Chondrocyte (in vitro differentiated cells): ENCODE data around the gene TXNDC15. TPM values are rescaled to one million over a fixed set of nuclear protein-coding genes. Genes with fewer than 3 reads are reported as not detected.
"Not testable (repeated sequence)": the region's sequence is repeated elsewhere in the genome, so short reads cannot be mapped to it uniquely, and the experiment has no call there.

ENCODE experiments used
- DNase-seq: peaks from one replicate; pipeline ENCODE4 v3.0.0; 2021; ENCODE audit warnings: mixed read lengths, low spot score
- H3K27ac Mint-ChIP-seq: one replicate; pipeline ENCODE4 v1.8.0; 2021; ENCODE audit warnings: mild to moderate bottlenecking, moderate library complexity, mixed read lengths; ENCODE audit not compliant: unreplicated experiment
- H3K27me3 Mint-ChIP-seq: 2 replicates; pipeline ENCODE4 v1.8.0; 2021; ENCODE audit warnings: low read depth, mixed read lengths
- H3K36me3 Mint-ChIP-seq: 2 replicates; pipeline ENCODE4 v1.8.0; 2021; ENCODE audit warnings: low read depth, mixed read lengths
- H3K4me1 Mint-ChIP-seq: 2 replicates; pipeline ENCODE4 v1.8.0; 2021; ENCODE audit warnings: low read depth, mild to moderate bottlenecking, mixed read lengths
- H3K4me3 Mint-ChIP-seq: one replicate; pipeline ENCODE4 v1.8.0; 2021; ENCODE audit warnings: mild to moderate bottlenecking, moderate library complexity, mixed read lengths; ENCODE audit not compliant: unreplicated experiment
- H3K9me3 Mint-ChIP-seq: 2 replicates; pipeline ENCODE4 v1.8.0; 2021; ENCODE audit warnings: low read depth, mixed read lengths
- total RNA-seq: library from RNA; stranded (reverse); gene quantifications from 3 replicates; pipeline ENCODE4 v1.2.1, GENCODE V29; 2021
- TF ChIP-seq, protein P1 (sequence below): fragments of 200-600 bp; sonication (generic); IDR thresholded peaks from 2 replicates; pipeline ENCODE4 v1.5.0; 2021; ENCODE audit warnings: antibody characterized with exemption, mild to moderate bottlenecking, moderate library complexity

TXNDC15 gene
- total RNA-seq, 1 donor from 2014 or later: 73.0 TPM

DNA sequence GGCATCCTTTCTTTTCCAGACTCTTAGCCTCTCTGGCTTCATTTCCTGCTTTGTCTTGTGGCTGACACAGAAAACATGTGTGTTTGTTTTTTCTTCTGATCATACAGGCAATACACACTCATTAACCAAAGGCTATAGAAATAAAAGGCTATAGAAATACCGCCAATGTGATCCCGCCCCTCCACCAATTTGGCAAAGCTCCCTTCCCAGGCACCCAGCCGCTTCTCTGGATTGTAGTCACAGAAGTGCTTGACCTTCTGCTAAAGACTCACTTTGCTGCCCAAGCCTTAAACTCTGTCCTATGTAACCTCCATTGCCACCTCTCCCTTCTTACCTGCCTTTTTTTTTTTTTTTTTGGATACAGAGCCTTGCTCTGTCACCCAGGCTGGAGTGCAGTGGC lies 5.3 kb downstream of the TXNDC15 start:
- Mint-ChIP-seq H3K36me3 (peaks cover 4% of the 10 kb centered on the region), H3K4me1 (peaks cover 17% of the 10 kb centered on the region), H3K4me3 (no peak overlapping the region), H3K27ac (no peak overlapping the region), H3K9me3 (no peaks in the 10 kb centered on the region), H3K27me3 (no peaks in the 10 kb centered on the region)
- TF ChIP-seq, protein P1, sequence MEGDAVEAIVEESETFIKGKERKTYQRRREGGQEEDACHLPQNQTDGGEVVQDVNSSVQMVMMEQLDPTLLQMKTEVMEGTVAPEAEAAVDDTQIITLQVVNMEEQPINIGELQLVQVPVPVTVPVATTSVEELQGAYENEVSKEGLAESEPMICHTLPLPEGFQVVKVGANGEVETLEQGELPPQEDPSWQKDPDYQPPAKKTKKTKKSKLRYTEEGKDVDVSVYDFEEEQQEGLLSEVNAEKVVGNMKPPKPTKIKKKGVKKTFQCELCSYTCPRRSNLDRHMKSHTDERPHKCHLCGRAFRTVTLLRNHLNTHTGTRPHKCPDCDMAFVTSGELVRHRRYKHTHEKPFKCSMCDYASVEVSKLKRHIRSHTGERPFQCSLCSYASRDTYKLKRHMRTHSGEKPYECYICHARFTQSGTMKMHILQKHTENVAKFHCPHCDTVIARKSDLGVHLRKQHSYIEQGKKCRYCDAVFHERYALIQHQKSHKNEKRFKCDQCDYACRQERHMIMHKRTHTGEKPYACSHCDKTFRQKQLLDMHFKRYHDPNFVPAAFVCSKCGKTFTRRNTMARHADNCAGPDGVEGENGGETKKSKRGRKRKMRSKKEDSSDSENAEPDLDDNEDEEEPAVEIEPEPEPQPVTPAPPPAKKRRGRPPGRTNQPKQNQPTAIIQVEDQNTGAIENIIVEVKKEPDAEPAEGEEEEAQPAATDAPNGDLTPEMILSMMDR: no peak
- no peak for DNase-seq

DNA sequence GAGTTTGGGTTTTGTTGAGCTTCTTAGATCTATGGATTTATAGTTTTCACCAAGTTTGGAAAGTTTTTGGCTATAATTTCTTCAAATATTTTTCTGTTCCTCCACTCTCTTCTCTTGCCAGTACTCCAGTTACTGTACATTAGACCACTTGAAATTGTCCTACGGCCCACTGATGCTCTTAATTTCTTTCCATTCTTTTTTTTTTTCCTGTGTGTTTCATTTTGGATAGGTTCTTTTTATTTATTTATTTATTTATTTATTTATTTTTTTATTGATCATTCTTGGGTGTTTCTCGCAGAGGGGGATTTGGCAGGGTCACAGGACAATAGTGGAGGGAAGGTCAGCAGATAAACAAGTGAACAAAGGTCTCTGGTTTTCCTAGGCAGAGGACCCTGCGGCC lies 6.8 kb downstream of the TXNDC15 start:
- not testable (repeated sequence) for H3K27me3 Mint-ChIP-seq, H3K9me3 Mint-ChIP-seq, H3K27ac Mint-ChIP-seq, H3K36me3 Mint-ChIP-seq, DNase-seq, H3K4me3 Mint-ChIP-seq, H3K4me1 Mint-ChIP-seq

DNA sequence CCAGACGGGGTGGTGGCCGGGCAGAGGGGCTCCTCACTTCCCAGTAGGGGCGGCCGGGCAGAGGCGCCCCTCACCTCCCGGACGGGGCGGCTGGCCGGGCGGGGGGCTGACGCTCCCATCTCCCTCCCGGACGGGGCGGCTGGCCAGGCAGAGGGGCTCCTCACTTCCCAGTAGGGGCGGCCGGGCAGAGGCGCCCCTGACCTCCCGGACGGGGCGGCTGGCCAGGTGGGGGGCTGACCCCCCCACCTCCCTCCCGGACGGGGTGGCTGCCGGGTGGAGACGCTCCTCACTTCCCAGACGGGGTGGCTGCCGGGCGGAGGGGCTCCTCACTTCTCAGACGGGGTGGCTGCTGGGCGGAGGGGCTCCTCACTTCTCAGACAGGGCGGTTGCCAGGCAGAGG lies 7.5 kb downstream of the TXNDC15 start:
- not testable (repeated sequence) for H3K9me3 Mint-ChIP-seq, H3K4me3 Mint-ChIP-seq, DNase-seq, H3K36me3 Mint-ChIP-seq, H3K27me3 Mint-ChIP-seq, H3K4me1 Mint-ChIP-seq, H3K27ac Mint-ChIP-seq

DNA sequence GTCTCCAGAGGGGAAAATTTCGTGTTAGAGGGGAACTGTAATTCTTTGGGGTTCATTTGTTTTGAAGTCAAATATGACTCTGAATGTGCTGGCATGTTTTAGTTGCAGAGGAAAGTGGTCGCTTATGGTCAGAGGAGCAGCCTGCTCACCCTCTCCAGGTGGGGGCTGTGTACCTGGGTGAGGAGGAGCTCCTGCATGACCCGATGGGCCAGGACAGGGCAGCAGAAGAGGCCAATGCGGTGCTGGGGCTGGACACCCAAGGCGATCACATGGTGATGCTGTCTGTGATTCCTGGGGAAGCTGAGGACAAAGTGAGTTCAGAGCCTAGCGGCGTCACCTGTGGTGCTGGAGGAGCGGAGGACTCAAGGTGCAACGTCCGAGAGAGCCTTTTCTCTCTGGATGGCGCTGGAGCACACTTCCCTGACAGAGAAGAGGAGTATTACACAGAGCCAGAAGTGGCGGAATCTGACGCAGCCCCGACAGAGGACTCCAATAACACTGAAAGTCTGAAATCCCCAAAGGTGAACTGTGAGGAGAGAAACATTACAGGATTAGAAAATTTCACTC lies 13.5 kb downstream of the TXNDC15 start:
- Mint-ChIP-seq H3K27me3 (no peaks in the 10 kb centered on the region), H3K36me3 (peaks cover 12% of the 10 kb centered on the region), H3K4me1 (no peaks in the 10 kb centered on the region), H3K9me3 (peaks cover 4% of the 10 kb centered on the region), H3K27ac (no peak overlapping the region), H3K4me3 (no peak overlapping the region)
- no peak for DNase-seq
- TF ChIP-seq, protein P1: no peak

DNA sequence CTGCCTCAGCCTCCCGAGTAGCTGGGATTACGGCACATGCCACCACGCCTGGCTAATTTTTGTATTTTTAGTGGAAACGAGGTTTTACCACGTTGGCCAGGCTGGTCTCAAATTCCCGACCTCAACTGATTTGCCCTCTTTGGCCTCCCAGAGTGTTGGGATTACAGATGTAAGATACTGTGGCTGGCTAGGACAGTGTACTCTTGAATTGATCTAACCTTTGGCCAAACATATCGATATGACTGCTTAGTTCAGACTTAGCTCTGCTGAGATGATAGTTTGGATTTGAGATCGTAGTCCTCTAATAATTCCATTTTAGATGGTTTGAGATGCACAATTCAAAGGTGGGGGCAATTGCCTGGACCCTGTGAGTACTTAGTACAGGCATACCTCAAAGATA lies 15.2 kb downstream of the TXNDC15 start:
- H3K4me1 Mint-ChIP-seq: no peaks in the 10 kb centered on the region
- TF ChIP-seq, protein P1: no peak
- no peak overlapping the region for H3K27ac Mint-ChIP-seq
- H3K4me3 Mint-ChIP-seq: no peak overlapping the region
- peaks cover 4% of the 10 kb centered on the region for H3K9me3 Mint-ChIP-seq
- H3K36me3 Mint-ChIP-seq: peaks cover 14% of the 10 kb centered on the region
- H3K27me3 Mint-ChIP-seq: no peaks in the 10 kb centered on the region
- no peak for DNase-seq

DNA sequence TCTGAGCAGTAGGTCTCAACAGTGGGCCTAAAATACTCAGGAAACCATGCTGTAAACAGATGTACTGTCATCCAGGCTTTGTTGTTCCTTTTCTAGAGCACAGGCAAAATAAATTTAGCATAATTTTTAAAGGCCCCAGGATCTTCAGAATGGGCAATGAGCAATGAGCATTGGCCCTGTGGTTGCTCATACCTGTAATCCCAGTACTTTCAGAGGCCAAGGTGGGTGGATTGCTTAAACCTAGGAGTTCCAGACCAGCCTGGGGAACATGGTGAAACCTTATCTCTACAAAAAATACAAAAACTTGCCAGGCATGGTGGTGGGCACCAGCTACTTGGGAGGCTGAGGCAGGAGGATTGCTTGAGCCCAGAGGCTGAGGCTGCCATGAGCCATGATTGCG lies 17.3 kb downstream of the TXNDC15 start:
- peaks cover 4% of the 10 kb centered on the region for H3K9me3 Mint-ChIP-seq

More for the DNA sequence above, 17.3 kb downstream of the TXNDC15 start:
- H3K27ac Mint-ChIP-seq: no peak overlapping the region
- TF ChIP-seq, protein P1: no peak
- H3K27me3 Mint-ChIP-seq: no peaks in the 10 kb centered on the region
- H3K36me3 Mint-ChIP-seq: peaks cover 15% of the 10 kb centered on the region
- no peaks in the 10 kb centered on the region for H3K4me1 Mint-ChIP-seq
- no peak for DNase-seq
- H3K4me3 Mint-ChIP-seq: no peak overlapping the region
